Measurements from ENCODE around the gene ZNF766.
A peak's percentile ranks its signal among the peaks of the same experiment; 100 is the strongest.

The ZNF766 gene

DNA sequence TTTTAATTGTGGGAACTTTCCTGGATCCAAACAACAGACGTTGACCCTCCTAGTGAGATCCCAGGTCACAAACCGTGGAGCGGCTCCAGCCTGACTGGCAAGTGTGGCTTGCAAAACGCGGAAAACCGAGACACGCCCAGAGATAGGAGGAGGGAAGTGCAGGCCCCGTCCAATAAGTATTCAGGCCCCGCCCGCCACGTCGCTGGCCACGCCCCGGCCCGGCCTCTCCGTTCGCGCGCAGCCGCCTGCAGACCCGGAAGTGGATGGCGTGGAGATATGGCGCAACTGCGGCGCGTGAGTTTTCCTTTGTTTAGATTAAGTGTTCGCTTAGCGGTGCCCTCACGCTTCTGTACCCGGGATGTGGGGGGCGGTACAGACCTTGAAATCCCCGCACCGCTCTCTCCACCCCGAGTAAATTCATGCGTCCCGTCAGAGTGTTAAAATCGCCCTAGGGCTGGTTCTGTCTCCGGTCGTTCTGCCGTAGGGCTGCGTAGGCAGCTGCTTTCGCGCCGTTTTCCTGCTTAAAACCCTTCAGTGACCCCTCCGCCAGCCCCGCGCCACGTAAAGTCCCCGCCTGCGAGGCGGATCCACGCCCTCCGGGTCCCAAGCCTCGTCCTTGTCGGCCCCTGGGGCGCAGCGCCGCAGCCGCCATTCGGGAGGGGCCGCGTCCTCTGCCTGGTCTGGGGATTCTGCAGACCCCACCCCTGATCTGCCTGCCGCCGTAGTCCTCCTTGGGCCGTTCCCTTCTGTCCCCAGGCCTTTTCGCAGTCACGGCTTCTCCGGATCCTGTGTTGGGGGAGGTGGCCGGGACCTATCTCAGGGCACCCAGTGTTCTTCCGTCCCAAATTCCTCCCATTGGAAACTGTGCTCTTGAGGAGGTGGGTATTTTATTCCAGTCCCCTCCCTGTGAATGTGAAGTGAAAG lies at the start of gene ZNF766:
TSS of gene ZNF766 (plus strand) at position 250 of the 924 bp plus-strand sequence. CDS start at position 277, 27 bp downstream.
- Histone ChIP-seq H3K9me3 (ENCODE audit: low read length) (no peaks in the 10 kb centered on the region), H3K27me3 (ENCODE audit: control insufficient read depth in 1 of 2, insufficient read depth in 2 of 2, low read length in 2 of 2) (no peaks in the 10 kb centered on the region), H3K27ac (ENCODE audit: low read depth, low read length) (peak within 1 kb of the TSS; percentile 97), H3K36me3 (ENCODE audit: insufficient read depth, low read length) (peaks cover 11% of the 10 kb centered on the region), H3K9ac (ENCODE audit: low read length) (peak within 1 kb of the TSS; percentile 99), H3K4me3 (ENCODE audit: low read depth in 1 of 2, low read length in 2 of 2) (peak within 1 kb of the TSS; percentile 94 to 97), H3K4me1 (ENCODE audit: insufficient read depth, low read length) (peaks cover 16% of the 10 kb centered on the region)

DNA sequence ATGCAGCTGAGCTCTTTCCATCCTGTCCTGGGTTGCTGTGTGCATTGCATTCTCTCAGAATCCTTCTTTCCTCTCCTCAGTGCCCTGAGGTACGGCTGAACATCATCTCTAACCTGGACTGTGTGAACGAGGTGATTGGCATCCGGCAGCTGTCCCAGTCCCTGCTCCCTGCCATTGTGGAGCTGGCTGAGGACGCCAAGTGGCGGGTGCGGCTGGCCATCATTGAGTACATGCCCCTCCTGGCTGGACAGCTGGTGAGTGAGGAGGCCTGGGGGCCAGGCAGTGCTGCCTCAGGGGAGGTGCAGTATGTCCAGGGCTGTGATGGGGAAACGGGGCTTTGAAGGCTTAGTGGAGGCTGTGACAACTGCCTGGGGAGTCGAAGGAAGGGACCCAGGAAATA lies 49.8 kb upstream of the ZNF766 start:
- Histone ChIP-seq H3K27ac (ENCODE audit: low read depth, low read length) (no peak overlapping the region), H3K9me3 (ENCODE audit: low read length) (no peaks in the 10 kb centered on the region), H3K4me1 (ENCODE audit: insufficient read depth, low read length) (no peaks in the 10 kb centered on the region), H3K27me3 (ENCODE audit: control insufficient read depth in 1 of 2, insufficient read depth in 2 of 2, low read length in 2 of 2) (no peaks in the 10 kb centered on the region), H3K4me3 (ENCODE audit: low read depth in 1 of 2, low read length in 2 of 2) (no peak overlapping the region), H3K9ac (ENCODE audit: low read length) (no peak overlapping the region), H3K36me3 (ENCODE audit: insufficient read depth, low read length) (peaks cover 90% of the 10 kb centered on the region)

DNA sequence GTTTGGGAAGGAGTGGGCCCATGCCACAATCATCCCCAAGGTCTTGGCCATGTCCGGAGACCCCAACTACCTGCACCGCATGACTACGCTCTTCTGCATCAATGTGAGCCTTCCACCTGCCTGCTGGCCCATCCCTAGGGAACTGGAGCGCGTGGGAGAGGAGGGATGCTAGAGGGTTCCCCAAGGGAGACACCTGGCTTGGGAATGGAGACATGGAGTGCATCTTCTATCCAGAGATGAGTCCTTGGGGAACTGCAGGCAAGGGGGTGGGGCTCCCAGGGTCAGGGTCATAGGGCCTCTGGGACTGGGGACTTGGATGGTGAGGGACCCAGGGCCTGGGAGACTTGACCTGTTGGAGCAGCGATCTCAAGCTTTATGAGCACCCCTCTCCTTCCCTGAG lies 48.4 kb upstream of the ZNF766 start:
- Histone ChIP-seq H3K27ac (ENCODE audit: low read depth, low read length) (no peak overlapping the region), H3K9me3 (ENCODE audit: low read length) (no peaks in the 10 kb centered on the region), H3K4me1 (ENCODE audit: insufficient read depth, low read length) (no peaks in the 10 kb centered on the region), H3K9ac (ENCODE audit: low read length) (no peak overlapping the region), H3K4me3 (ENCODE audit: low read depth in 1 of 2, low read length in 2 of 2) (no peak overlapping the region), H3K36me3 (ENCODE audit: insufficient read depth, low read length) (peaks cover 86% of the 10 kb centered on the region), H3K27me3 (ENCODE audit: control insufficient read depth in 1 of 2, insufficient read depth in 2 of 2, low read length in 2 of 2) (no peaks in the 10 kb centered on the region)

DNA sequence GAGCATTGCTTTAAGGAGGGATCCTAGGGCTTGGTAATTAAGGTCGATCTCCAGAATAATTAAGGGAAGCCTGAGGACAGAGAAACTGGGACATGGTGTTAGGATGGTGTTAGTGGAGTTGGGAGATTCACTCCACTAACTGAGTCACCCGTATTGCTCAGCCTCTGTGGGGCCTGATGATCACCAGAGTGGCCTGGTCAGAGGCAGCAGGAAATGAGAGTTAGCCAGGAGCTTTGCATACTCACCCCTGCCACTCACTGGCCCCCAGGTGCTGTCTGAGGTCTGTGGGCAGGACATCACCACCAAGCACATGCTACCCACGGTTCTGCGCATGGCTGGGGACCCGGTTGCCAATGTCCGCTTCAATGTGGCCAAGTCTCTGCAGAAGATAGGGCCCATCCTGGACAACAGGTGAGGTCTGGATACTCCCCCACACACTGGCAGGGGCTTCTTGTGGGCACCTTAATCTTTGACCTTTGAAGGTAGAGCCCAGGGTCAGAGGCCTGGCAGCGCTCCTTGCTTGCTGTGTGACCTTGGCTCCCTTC lies 47.5 kb upstream of the ZNF766 start:
- H3K27me3 ChIP-seq (ENCODE audit: control insufficient read depth in 1 of 2, insufficient read depth in 2 of 2, low read length in 2 of 2) = no peaks in the 10 kb centered on the region

DNA sequence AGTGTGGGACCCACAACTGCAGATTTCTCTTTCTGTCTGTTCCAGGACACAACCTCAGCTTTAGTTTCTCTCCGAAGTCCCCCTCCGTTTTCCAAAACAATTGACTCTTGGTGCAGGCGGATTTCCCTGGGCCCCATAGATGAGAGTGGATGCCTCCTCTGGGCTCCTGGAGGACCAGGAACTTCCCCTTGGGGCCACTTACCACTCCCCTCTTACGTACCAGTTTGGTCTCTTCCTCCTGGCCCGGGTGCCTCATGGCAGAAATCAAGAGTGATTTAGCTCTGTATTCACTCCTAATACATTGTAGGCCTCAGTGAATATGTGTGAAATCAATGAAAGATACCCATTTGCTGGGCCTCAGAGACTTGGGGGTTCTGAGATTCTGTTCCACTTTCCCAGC lies 45.2 kb upstream of the ZNF766 start:
- no peak overlapping the region for H3K27ac ChIP-seq (ENCODE audit: low read depth, low read length)
- H3K9me3 ChIP-seq (ENCODE audit: low read length) = no peaks in the 10 kb centered on the region
- H3K4me1 ChIP-seq (ENCODE audit: insufficient read depth, low read length) = no peaks in the 10 kb centered on the region
- peaks cover 89% of the 10 kb centered on the region for H3K36me3 ChIP-seq (ENCODE audit: insufficient read depth, low read length)
- no peak overlapping the region for H3K9ac ChIP-seq (ENCODE audit: low read length)
- H3K27me3 ChIP-seq (ENCODE audit: control insufficient read depth in 1 of 2, insufficient read depth in 2 of 2, low read length in 2 of 2) = no peaks in the 10 kb centered on the region
- H3K4me3 ChIP-seq (ENCODE audit: low read depth in 1 of 2, low read length in 2 of 2) = no peak overlapping the region

More for the DNA sequence above, 47.5 kb upstream of the ZNF766 start:
- Histone ChIP-seq H3K27ac (ENCODE audit: low read depth, low read length) (no peak overlapping the region), H3K4me3 (ENCODE audit: low read depth in 1 of 2, low read length in 2 of 2) (no peak overlapping the region), H3K9me3 (ENCODE audit: low read length) (no peaks in the 10 kb centered on the region), H3K4me1 (ENCODE audit: insufficient read depth, low read length) (no peaks in the 10 kb centered on the region), H3K36me3 (ENCODE audit: insufficient read depth, low read length) (peaks cover 86% of the 10 kb centered on the region), H3K9ac (ENCODE audit: low read length) (no peak overlapping the region)

DNA sequence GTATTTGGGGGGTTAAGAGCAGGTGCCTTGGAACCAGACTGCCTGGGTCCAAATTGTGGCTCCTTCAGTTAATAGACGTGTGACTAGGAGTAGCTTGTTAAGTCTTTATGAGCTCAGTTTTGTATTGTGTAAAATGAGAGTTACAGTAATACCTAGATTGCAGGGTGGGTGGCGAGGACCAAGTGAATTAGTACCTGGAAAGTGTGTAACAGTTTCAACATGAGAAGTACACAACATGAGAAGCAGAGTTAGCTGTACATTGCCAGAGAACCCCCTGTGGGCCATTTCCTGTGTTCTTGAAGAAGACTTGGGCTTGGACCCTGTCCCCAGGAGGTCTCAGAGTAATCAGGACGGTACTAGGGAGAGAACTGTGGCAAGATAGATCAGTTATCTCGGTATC lies 42.7 kb upstream of the ZNF766 start:
- H3K27ac ChIP-seq (ENCODE audit: low read depth, low read length) = no peak overlapping the region
- H3K36me3 ChIP-seq (ENCODE audit: insufficient read depth, low read length) = peaks cover 64% of the 10 kb centered on the region
- no peak overlapping the region for H3K9ac ChIP-seq (ENCODE audit: low read length)
- no peaks in the 10 kb centered on the region for H3K4me1 ChIP-seq (ENCODE audit: insufficient read depth, low read length)
- H3K27me3 ChIP-seq (ENCODE audit: control insufficient read depth in 1 of 2, insufficient read depth in 2 of 2, low read length in 2 of 2) = no peaks in the 10 kb centered on the region
- H3K4me3 ChIP-seq (ENCODE audit: low read depth in 1 of 2, low read length in 2 of 2) = no peak overlapping the region
- no peaks in the 10 kb centered on the region for H3K9me3 ChIP-seq (ENCODE audit: low read length)

DNA sequence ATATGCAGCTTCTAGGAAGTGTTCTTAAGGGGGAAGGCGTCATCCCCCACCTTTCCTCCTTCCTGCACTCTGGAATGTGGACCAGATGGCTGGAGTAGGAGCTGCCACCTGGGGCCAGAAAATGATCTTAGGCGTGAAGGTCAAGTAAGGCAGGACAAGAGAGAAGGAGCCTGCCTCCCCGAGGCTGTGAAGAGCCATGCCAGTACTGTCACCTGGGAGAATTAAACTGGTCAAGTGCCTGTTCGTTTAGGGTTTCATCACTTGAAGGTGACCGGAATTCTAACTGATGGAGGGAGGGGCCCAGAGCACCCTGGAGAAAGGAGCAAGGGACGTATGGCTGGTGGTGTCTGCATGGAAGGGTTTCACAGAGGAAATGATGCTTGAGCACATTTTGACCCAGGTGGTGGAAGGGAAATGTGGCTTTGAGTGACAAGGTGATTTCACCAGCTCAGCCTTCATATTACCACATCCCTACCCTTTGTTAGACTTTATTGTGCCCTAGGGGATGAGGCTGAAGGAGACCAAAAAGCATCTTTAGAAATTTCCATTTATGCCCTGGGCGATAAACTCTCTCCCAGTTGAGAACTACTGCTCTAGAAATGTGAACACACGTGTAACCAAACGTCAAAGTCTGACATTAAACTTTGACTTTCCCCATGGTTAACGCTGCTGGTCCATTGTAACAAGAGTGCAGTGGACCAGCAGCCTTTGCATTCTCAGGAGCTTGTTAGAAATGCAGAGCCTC lies 42.0 kb upstream of the ZNF766 start:
- Histone ChIP-seq H3K9me3 (ENCODE audit: low read length) (no peaks in the 10 kb centered on the region), H3K36me3 (ENCODE audit: insufficient read depth, low read length) (peaks cover 57% of the 10 kb centered on the region), H3K27me3 (ENCODE audit: control insufficient read depth in 1 of 2, insufficient read depth in 2 of 2, low read length in 2 of 2) (no peaks in the 10 kb centered on the region), H3K9ac (ENCODE audit: low read length) (no peak overlapping the region), H3K4me3 (ENCODE audit: low read depth in 1 of 2, low read length in 2 of 2) (no peak overlapping the region), H3K27ac (ENCODE audit: low read depth, low read length) (no peak overlapping the region), H3K4me1 (ENCODE audit: insufficient read depth, low read length) (no peaks in the 10 kb centered on the region)

DNA sequence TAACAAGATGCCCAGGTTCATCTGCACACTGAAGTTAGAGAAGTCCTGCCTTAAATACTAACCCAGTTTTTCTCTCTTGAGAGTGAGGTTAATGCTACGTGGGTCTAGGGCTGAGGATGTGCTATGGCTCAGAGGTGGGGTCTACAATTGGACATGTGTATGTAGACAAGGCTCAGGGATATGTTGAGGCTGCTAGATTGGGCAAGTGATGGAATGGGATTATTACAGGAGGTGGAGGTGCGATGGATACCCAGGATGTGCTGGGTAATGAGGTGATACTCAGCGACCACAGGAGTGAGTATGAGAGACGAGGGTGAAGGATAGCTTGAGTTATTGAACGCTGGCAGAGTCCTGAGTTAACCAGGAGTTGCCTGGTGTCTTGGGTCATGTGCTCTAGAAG lies 41.4 kb upstream of the ZNF766 start:
- Histone ChIP-seq H3K4me3 (ENCODE audit: low read depth in 1 of 2, low read length in 2 of 2) (no peak overlapping the region), H3K27ac (ENCODE audit: low read depth, low read length) (no peak overlapping the region), H3K36me3 (ENCODE audit: insufficient read depth, low read length) (peaks cover 51% of the 10 kb centered on the region), H3K27me3 (ENCODE audit: control insufficient read depth in 1 of 2, insufficient read depth in 2 of 2, low read length in 2 of 2) (no peaks in the 10 kb centered on the region), H3K4me1 (ENCODE audit: insufficient read depth, low read length) (no peaks in the 10 kb centered on the region), H3K9me3 (ENCODE audit: low read length) (no peaks in the 10 kb centered on the region), H3K9ac (ENCODE audit: low read length) (no peak overlapping the region)

DNA sequence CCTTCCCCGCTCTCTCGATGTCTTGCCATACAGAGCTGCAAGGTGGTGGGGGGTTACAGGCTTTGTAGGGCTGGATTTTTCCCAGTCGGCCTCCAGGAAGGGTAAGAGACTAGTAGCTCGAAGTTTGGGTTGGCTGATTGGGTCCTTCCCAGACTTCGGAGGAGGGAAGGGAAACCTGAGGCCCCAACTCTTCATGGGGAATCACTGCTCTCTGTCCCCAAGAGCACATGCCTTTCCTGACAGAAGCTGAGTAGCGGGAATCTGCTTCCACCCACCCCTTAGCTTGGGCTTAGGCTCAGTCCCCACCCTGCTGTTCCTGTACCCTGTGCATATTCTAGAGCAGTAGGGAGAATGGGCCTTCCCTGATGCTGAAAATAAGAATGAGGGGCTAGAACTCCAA lies 39.9 kb upstream of the ZNF766 start:
- Histone ChIP-seq H3K36me3 (ENCODE audit: insufficient read depth, low read length) (peaks cover 36% of the 10 kb centered on the region), H3K9ac (ENCODE audit: low read length) (no peak overlapping the region), H3K9me3 (ENCODE audit: low read length) (no peaks in the 10 kb centered on the region)

DNA sequence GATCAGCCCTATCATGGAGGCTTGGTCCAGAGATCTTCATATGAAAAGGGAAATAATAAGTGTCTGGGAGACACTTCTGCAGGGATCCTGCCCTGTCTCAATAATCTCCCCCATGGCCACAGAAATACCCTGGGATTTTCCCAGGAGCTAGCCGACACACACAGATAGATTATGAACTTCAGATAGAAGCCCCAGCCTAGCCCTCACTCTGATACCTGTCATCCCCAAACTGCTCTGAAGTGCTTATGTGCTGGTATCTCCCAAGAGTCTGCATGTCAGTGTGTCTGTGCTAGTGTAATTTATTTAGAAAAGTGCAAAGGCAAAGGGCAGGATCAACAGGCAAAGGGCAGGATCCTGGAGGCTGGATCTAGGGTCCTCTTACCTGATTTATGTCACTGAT lies 38.7 kb upstream of the ZNF766 start:
- Histone ChIP-seq H3K4me1 (ENCODE audit: insufficient read depth, low read length) (no peaks in the 10 kb centered on the region), H3K4me3 (ENCODE audit: low read depth in 1 of 2, low read length in 2 of 2) (no peak overlapping the region), H3K27me3 (ENCODE audit: control insufficient read depth in 1 of 2, insufficient read depth in 2 of 2, low read length in 2 of 2) (no peaks in the 10 kb centered on the region), H3K9me3 (ENCODE audit: low read length) (no peaks in the 10 kb centered on the region), H3K27ac (ENCODE audit: low read depth, low read length) (no peak overlapping the region), H3K9ac (ENCODE audit: low read length) (no peak overlapping the region), H3K36me3 (ENCODE audit: insufficient read depth, low read length) (peaks cover 28% of the 10 kb centered on the region)

More for the DNA sequence above, 39.9 kb upstream of the ZNF766 start:
- Histone ChIP-seq H3K27ac (ENCODE audit: low read depth, low read length) (no peak overlapping the region), H3K4me3 (ENCODE audit: low read depth in 1 of 2, low read length in 2 of 2) (no peak overlapping the region), H3K27me3 (ENCODE audit: control insufficient read depth in 1 of 2, insufficient read depth in 2 of 2, low read length in 2 of 2) (no peaks in the 10 kb centered on the region), H3K4me1 (ENCODE audit: insufficient read depth, low read length) (no peaks in the 10 kb centered on the region)

DNA sequence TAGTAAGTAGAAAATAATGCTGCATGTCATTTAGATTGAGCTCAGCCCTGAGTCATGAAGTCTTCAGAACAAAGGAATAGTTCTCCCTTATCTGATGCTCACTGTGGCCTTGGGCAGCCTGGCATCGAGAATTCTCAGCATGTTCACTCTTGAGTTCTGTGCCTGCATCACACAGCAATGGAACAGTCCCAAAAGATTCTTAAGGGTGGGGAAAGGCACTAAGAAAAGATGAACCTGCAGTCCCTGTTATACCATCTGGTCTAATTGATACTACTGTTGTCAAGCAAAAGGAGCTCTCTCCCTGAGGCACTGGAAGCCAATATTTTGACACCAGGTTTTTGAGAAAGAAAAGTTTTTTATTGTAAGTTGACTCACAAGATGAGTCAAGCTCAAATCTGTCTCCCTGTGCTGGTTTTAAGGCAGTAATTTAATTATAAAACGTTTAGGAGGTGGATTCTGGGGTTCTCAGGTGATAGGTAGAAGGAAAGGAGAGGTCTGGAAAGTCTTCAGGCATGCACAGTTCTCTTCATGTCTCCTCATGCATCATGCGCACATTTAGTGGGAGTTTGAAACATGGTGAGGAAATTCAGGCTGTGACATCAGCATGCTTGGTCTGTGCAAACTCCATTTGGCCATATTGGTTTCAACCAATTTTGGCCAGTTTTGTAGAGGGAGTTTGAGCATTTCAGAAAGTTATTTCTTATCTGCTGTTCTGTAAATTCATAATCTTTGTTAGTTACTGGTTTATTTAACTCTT lies 38.1 kb upstream of the ZNF766 start:
- Histone ChIP-seq H3K27ac (ENCODE audit: low read depth, low read length) (no peak overlapping the region), H3K4me1 (ENCODE audit: insufficient read depth, low read length) (no peaks in the 10 kb centered on the region), H3K9ac (ENCODE audit: low read length) (no peak overlapping the region), H3K9me3 (ENCODE audit: low read length) (no peaks in the 10 kb centered on the region), H3K4me3 (ENCODE audit: low read depth in 1 of 2, low read length in 2 of 2) (no peak overlapping the region), H3K27me3 (ENCODE audit: control insufficient read depth in 1 of 2, insufficient read depth in 2 of 2, low read length in 2 of 2) (no peaks in the 10 kb centered on the region), H3K36me3 (ENCODE audit: insufficient read depth, low read length) (peaks cover 21% of the 10 kb centered on the region)
